NCI-H1092 treated with DMSO at 0.1 percent for 48 hours (cell line): ENCODE results near the gene TMEM221.

Experiments used
- DNase-seq: peaks from one replicate; lab custom pipeline; 2025; lab: John Stamatoyannopoulos, UW

Gene TMEM221

GRCh38 chr19:17405250-17406045 lies 43.0 kb downstream of the TMEM221 start, which contains the start of gene BST2:
BST2 (minus strand) TSS chr19:17405630; CDS start chr19:17405575, 55 bp downstream.
- DNase-seq, result no peak

GRCh38 chr19:17404621-17405249 lies 43.7 kb downstream of the TMEM221 start:
- DNase-seq, result no peak

GRCh38 chr19:17404015-17404414 lies 44.5 kb downstream of the TMEM221 start:
- DNase-seq, result no peak

GRCh38 chr19:17402982-17403855 lies 45.2 kb downstream of the TMEM221 start:
- no peak for DNase-seq

GRCh38 chr19:17401628-17402027 lies 46.8 kb downstream of the TMEM221 start:
- DNase-seq, result no peak

- DNase-seq, result no peak
Measured at GRCh38 chr19:17398902-17399527, 49.5 kb downstream of the TMEM221 start.

- DNase-seq, result no peak
Measured at GRCh38 chr19:17394891-17395415, 53.5 kb downstream of the TMEM221 start.

- DNase-seq, result no peak
Measured at GRCh38 chr19:17393914-17394313, 54.6 kb downstream of the TMEM221 start, which contains the start of gene CCDC194. CCDC194 (minus strand) TSS chr19:17394196; CDS start chr19:17394158, 38 bp downstream.

GRCh38 chr19:17393002-17393401 lies 55.5 kb downstream of the TMEM221 start:
- DNase-seq, result no peak

GRCh38 chr19:17391371-17392151 lies 56.9 kb downstream of the TMEM221 start:
- DNase-seq, result no peak

- peak; percentile 84 for DNase-seq
Measured at GRCh38 chr19:17390665-17391370, 57.6 kb downstream of the TMEM221 start.

- no peak for DNase-seq
Measured at GRCh38 chr19:17389957-17390664, 58.4 kb downstream of the TMEM221 start.

GRCh38 chr19:17389288-17389687 lies 59.2 kb downstream of the TMEM221 start:
- DNase-seq, result no peak

GRCh38 chr19:17385878-17386611 lies 62.4 kb downstream of the TMEM221 start:
- DNase-seq, result peak; percentile 27
